KMS-11 (cell line): ENCODE data around the gene PPFIBP2.

Experiments used
- H2AFZ ChIP-seq: fragments of 200-600 bp; sonication (generic); 2 replicates; pipeline ENCODE4 v1.6.1; 2016; ENCODE audit warnings: antibody characterized with exemption, mixed run types, low read depth
- H3K27ac ChIP-seq: fragments of 200-600 bp; sonication (generic); 2 replicates; pipeline ENCODE4 v1.6.1; 2016; ENCODE audit warnings: mild to moderate bottlenecking, mixed run types
- H3K27me3 ChIP-seq: fragments of 200-600 bp; sonication (generic); 2 replicates; pipeline ENCODE4 v1.6.1; 2017; ENCODE audit warnings: mild to moderate bottlenecking, low read depth, mixed run types, moderate library complexity; ENCODE audit not compliant: insufficient read depth
- H3K36me3 ChIP-seq: fragments of 200-600 bp; sonication (generic); 2 replicates; pipeline ENCODE4 v1.6.1; 2017; ENCODE audit warnings: mild to moderate bottlenecking, mixed run types; ENCODE audit not compliant: insufficient read depth
- H3K4me1 ChIP-seq: fragments of 200-600 bp; sonication (generic); 2 replicates; pipeline ENCODE4 v1.6.1; 2016; ENCODE audit warnings: mild to moderate bottlenecking, low read depth, mixed run types; ENCODE audit not compliant: poor library complexity, severe bottlenecking
- H3K4me2 ChIP-seq: fragments of 200-600 bp; sonication (generic); 2 replicates; pipeline ENCODE4 v1.7.0; 2016; ENCODE audit warnings: mild to moderate bottlenecking, mixed run types
- H3K4me3 ChIP-seq: fragments of 200-600 bp; sonication (generic); IDR thresholded peaks from 2 replicates; pipeline ENCODE4 v1.6.1; 2017; ENCODE audit warnings: low read depth, low read length, mixed read lengths; ENCODE audit not compliant: insufficient read depth
- H3K79me2 ChIP-seq: fragments of 200-600 bp; sonication (generic); 2 replicates; pipeline ENCODE4 v1.6.1; 2016; ENCODE audit warnings: low read depth, mixed run types; ENCODE audit not compliant: insufficient read depth
- H3K9ac ChIP-seq: fragments of 200-600 bp; sonication (generic); 2 replicates; pipeline ENCODE4 v1.6.1; 2016; ENCODE audit warnings: mild to moderate bottlenecking, mixed run types
- H4K20me1 ChIP-seq: fragments of 200-600 bp; sonication (generic); 2 replicates; pipeline ENCODE4 v1.6.1; 2016; ENCODE audit warnings: mild to moderate bottlenecking, mixed run types; ENCODE audit not compliant: insufficient read depth
- CTCF ChIP-seq: fragments of 200-600 bp; sonication (generic); conservative IDR thresholded peaks from 2 replicates; pipeline ENCODE4 v1.6.1; 2017; ENCODE audit warnings: low read depth, mild to moderate bottlenecking, antibody characterized with exemption, low read length, moderate library complexity, mixed read lengths

Gene PPFIBP2

GRCh38 chr11:7581021-7581590, 67.3 kb downstream of the PPFIBP2 start:
- no peak overlapping the region for H3K27ac ChIP-seq
- no peak for TF ChIP-seq CTCF
- no peak overlapping the region for H3K9ac ChIP-seq
- no peak overlapping the region for H3K4me3 ChIP-seq
- H3K4me1 ChIP-seq = peaks cover 13% of the 10 kb centered on the region
- H3K79me2 ChIP-seq = no peaks in the 10 kb centered on the region
- H3K36me3 ChIP-seq = no peaks in the 10 kb centered on the region
- H3K27me3 ChIP-seq = 0 out of 2 replicates have a peak, but pooled peaks cover 3% of the 10 kb centered on the region
- no peak overlapping the region for H2AFZ ChIP-seq
- no peaks in the 10 kb centered on the region for H4K20me1 ChIP-seq
- H3K4me2 ChIP-seq = no peak overlapping the region

DNA sequence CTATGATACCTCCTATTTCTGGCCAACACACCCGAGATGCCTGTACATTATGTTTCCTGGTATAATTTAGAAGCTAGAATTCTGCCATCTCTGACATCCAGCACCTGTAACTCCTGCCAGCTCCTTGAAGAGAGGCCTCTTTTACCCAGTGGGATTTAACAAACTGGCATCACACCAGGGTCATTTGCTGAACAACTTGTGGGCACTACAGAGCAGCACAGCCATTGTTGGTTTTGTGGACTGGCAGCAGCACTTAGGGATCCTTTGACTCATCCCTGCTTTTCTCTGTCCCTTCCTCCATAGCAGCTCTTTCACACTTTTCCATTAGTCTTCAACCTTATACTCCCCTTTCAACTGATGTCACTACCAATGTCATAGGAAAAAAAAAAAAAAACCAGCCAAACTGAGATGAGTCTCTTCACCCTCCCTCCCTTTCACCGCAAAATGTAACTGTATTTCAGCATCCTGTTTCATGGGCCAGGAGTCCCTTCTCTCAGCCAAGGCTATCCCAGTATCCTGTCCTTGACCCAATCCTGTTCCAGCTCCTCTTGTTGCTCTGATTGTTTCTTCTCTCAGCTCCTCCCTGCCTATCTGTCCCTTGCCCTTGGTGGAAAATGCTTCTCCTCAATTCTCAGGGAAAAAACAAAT, 68.7 kb downstream of the PPFIBP2 start:
- Histone ChIP-seq H4K20me1 (no peaks in the 10 kb centered on the region), H3K4me3 (no peak overlapping the region), H3K27ac (no peak overlapping the region), H2AFZ (no peak overlapping the region), H3K4me1 (peaks cover 5% of the 10 kb centered on the region), H3K27me3 (0 out of 2 replicates have a peak, but pooled peaks cover 3% of the 10 kb centered on the region), H3K36me3 (no peaks in the 10 kb centered on the region), H3K4me2 (no peak overlapping the region), H3K9ac (no peak overlapping the region), H3K79me2 (no peaks in the 10 kb centered on the region)
- TF ChIP-seq CTCF = no peak

DNA sequence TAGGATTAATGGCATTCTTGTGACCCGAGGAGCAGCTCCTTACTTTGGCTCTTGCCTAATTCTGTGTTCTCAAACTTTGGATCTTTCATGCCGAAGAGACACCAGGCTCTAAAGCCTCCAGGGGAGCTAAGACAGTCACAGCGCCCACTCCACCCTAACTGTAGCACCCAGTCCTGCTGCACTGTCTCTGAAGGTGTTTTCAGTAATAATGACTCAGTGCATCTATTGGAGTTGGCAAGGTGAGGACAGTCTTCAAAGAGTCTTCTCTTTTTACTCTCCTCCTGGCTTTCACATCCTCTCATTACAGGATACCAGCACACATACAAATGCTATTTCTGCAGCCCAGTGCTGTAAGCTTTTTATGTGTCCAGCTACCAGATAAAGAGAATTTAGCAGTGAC, 69.4 kb downstream of the PPFIBP2 start:
- Histone ChIP-seq H3K9ac (no peak overlapping the region), H3K27me3 (0 out of 2 replicates have a peak, but pooled peaks cover 2% of the 10 kb centered on the region), H3K4me1 (peaks cover 5% of the 10 kb centered on the region), H4K20me1 (no peaks in the 10 kb centered on the region), H3K4me3 (no peak overlapping the region), H3K4me2 (no peak overlapping the region), H3K79me2 (no peaks in the 10 kb centered on the region), H3K27ac (no peak overlapping the region), H3K36me3 (no peaks in the 10 kb centered on the region), H2AFZ (no peak overlapping the region)
- no peak for TF ChIP-seq CTCF

GRCh38 chr11:7584910-7585309, 71.1 kb downstream of the PPFIBP2 start:
- no peak overlapping the region for H2AFZ ChIP-seq
- no peaks in the 10 kb centered on the region for H3K27me3 ChIP-seq
- H3K36me3 ChIP-seq = no peaks in the 10 kb centered on the region
- H3K4me2 ChIP-seq = no peak overlapping the region
- H3K4me3 ChIP-seq = no peak overlapping the region
- H3K4me1 ChIP-seq = no peaks in the 10 kb centered on the region
- H3K9ac ChIP-seq = no peak overlapping the region
- H3K27ac ChIP-seq = no peak overlapping the region
- H3K79me2 ChIP-seq = no peaks in the 10 kb centered on the region
- TF ChIP-seq CTCF = no peak
- no peaks in the 10 kb centered on the region for H4K20me1 ChIP-seq
